Activated effector memory CD4-positive, alpha-beta T cell treated with anti-CD3 and anti-CD28 coated beads, Interleukin-2, amount 50 U/mL, for 16 hours (primary cell): ENCODE data around the gene GET4.
"Not testable (repeated sequence)": the region's sequence is repeated elsewhere in the genome, so short reads cannot be mapped to it uniquely, and the experiment has no call there.

Source experiments
- DNase-seq: peaks from one replicate; pipeline ENCODE4 v3.0.0-alpha.2; 2020

Gene GET4

GRCh38 chr7:845731-846130, 30.6 kb upstream of the GET4 start:
- DNase-seq, result no peak

GRCh38 chr7:846958-847650, 29.2 kb upstream of the GET4 start:
- DNase-seq, result not testable (repeated sequence)

- not testable (repeated sequence) for DNase-seq
Measured at GRCh38 chr7:847728-848127, 28.6 kb upstream of the GET4 start.

GRCh38 chr7:849145-849544, 27.2 kb upstream of the GET4 start:
- no peak for DNase-seq

GRCh38 chr7:849781-850180, 26.6 kb upstream of the GET4 start:
- no peak for DNase-seq

- no peak for DNase-seq
Measured at GRCh38 chr7:851204-851603, 25.1 kb upstream of the GET4 start.

GRCh38 chr7:853366-854117, 22.8 kb upstream of the GET4 start:
- no peak for DNase-seq

- DNase-seq, result no peak
Measured at GRCh38 chr7:854118-854775, 22.1 kb upstream of the GET4 start.

- no peak for DNase-seq
Measured at GRCh38 chr7:855686-856369, 20.5 kb upstream of the GET4 start.

- no peak for DNase-seq
Measured at GRCh38 chr7:856444-857095, 19.8 kb upstream of the GET4 start.

GRCh38 chr7:857661-858060, 18.7 kb upstream of the GET4 start:
- DNase-seq, result no peak

GRCh38 chr7:859359-860030, 16.9 kb upstream of the GET4 start:
- no peak for DNase-seq

GRCh38 chr7:860149-860548, 16.2 kb upstream of the GET4 start:
- DNase-seq, result no peak

GRCh38 chr7:861222-861621, 15.1 kb upstream of the GET4 start:
- no peak for DNase-seq

- no peak for DNase-seq
Measured at GRCh38 chr7:862157-862556, 14.2 kb upstream of the GET4 start.

- DNase-seq, result no peak
Measured at GRCh38 chr7:863106-863505, 13.2 kb upstream of the GET4 start.

GRCh38 chr7:865921-866320, 10.4 kb upstream of the GET4 start:
- DNase-seq, result no peak

GRCh38 chr7:867001-867405, 9.4 kb upstream of the GET4 start:
- no peak for DNase-seq

- DNase-seq, result no peak
Measured at GRCh38 chr7:867406-868188, 8.8 kb upstream of the GET4 start.

GRCh38 chr7:868189-868486, 8.2 kb upstream of the GET4 start:
- no peak for DNase-seq

GRCh38 chr7:869348-869747, 7.0 kb upstream of the GET4 start:
- no peak for DNase-seq
